Measurements from ENCODE around the gene ACTR8. TPM values are rescaled to one million over a fixed set of nuclear protein-coding genes. Genes with fewer than 3 reads are reported as not detected.

The ACTR8 gene
- total RNA-seq, 1 donor from 2014 or later = 40.1 TPM

DNA sequence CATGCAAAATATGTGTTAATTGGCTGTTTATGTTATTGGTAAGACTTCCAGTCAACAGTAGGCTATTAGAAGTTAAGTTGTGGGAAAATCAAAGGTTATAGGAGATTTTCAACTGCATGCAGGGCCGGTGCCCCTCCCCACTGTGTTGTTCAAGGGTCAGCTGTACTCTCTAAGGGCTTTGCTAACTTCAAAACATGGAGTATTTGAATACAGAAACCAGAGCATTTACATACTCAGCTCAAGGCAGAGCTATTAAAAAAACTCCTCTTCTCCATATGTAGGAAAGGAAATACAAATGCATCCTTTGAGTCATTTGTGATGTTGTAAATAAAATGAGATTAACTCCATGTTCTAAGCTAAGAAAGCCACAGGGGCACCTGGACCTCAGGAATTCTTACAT lies 18.8 kb downstream of the ACTR8 start:
- TF ChIP-seq, protein P1, sequence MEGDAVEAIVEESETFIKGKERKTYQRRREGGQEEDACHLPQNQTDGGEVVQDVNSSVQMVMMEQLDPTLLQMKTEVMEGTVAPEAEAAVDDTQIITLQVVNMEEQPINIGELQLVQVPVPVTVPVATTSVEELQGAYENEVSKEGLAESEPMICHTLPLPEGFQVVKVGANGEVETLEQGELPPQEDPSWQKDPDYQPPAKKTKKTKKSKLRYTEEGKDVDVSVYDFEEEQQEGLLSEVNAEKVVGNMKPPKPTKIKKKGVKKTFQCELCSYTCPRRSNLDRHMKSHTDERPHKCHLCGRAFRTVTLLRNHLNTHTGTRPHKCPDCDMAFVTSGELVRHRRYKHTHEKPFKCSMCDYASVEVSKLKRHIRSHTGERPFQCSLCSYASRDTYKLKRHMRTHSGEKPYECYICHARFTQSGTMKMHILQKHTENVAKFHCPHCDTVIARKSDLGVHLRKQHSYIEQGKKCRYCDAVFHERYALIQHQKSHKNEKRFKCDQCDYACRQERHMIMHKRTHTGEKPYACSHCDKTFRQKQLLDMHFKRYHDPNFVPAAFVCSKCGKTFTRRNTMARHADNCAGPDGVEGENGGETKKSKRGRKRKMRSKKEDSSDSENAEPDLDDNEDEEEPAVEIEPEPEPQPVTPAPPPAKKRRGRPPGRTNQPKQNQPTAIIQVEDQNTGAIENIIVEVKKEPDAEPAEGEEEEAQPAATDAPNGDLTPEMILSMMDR (IDR thresholded peaks at IDR 0.05; ENCODE audit: unreplicated experiment) = no peak
- peaks cover 18% of the 10 kb centered on the region for H3K36me3 Mint-ChIP-seq (ENCODE audit: low read depth, unreplicated experiment)
- no peak overlapping the region for H3K4me3 Mint-ChIP-seq (ENCODE audit: unreplicated experiment)
- no peaks in the 10 kb centered on the region for H3K9me3 Mint-ChIP-seq (ENCODE audit: unreplicated experiment)
- H3K27me3 Mint-ChIP-seq (ENCODE audit: unreplicated experiment) = peaks cover 3% of the 10 kb centered on the region
- no peak overlapping the region for H3K27ac Mint-ChIP-seq (ENCODE audit: unreplicated experiment)
- DNase-seq (ENCODE audit: low spot score) = no peak
- no peaks in the 10 kb centered on the region for H3K4me1 Mint-ChIP-seq (ENCODE audit: unreplicated experiment)

GRCh38 chr3:53862241-53862640 lies 19.7 kb downstream of the ACTR8 start:
- no peak overlapping the region for H3K27ac Mint-ChIP-seq (ENCODE audit: unreplicated experiment)
- peaks cover 2% of the 10 kb centered on the region for H3K4me1 Mint-ChIP-seq (ENCODE audit: unreplicated experiment)
- DNase-seq (ENCODE audit: low spot score) = no peak
- H3K36me3 Mint-ChIP-seq (ENCODE audit: low read depth, unreplicated experiment) = peaks cover 14% of the 10 kb centered on the region
- H3K4me3 Mint-ChIP-seq (ENCODE audit: unreplicated experiment) = no peak overlapping the region
- H3K27me3 Mint-ChIP-seq (ENCODE audit: unreplicated experiment) = peaks cover 3% of the 10 kb centered on the region
- TF ChIP-seq, protein P1 (IDR thresholded peaks at IDR 0.05; ENCODE audit: unreplicated experiment) = no peak
- H3K9me3 Mint-ChIP-seq (ENCODE audit: unreplicated experiment) = no peaks in the 10 kb centered on the region

DNA sequence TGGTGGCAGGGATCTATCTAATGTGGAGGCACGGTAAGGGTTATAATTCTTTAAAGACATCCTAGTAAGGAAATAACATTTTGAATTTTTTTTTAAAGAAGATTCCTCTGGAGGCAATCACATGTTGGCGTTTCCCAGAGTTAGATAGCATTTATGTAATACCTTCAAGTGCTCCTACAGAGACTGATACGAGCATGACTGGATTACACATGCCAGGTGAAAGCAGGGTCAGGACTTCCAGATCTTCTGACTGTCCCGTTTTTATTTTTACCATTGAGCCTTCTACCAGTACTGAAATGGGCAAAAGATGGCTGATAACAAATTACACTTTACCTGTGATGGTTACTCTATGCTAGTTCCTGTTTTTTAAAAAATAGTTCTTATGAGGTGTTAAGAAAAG lies 21.8 kb downstream of the ACTR8 start:
- peaks cover 9% of the 10 kb centered on the region for H3K36me3 Mint-ChIP-seq (ENCODE audit: low read depth, unreplicated experiment)
- TF ChIP-seq, protein P1 (IDR thresholded peaks at IDR 0.05; ENCODE audit: unreplicated experiment) = no peak
- H3K27me3 Mint-ChIP-seq (ENCODE audit: unreplicated experiment) = peaks cover 3% of the 10 kb centered on the region
- H3K4me3 Mint-ChIP-seq (ENCODE audit: unreplicated experiment) = no peak overlapping the region
- no peaks in the 10 kb centered on the region for H3K9me3 Mint-ChIP-seq (ENCODE audit: unreplicated experiment)
- no peak for DNase-seq (ENCODE audit: low spot score)
- H3K27ac Mint-ChIP-seq (ENCODE audit: unreplicated experiment) = no peak overlapping the region
- peaks cover 2% of the 10 kb centered on the region for H3K4me1 Mint-ChIP-seq (ENCODE audit: unreplicated experiment)

GRCh38 chr3:53859178-53859577 lies 22.8 kb downstream of the ACTR8 start:
- peaks cover 2% of the 10 kb centered on the region for H3K4me1 Mint-ChIP-seq (ENCODE audit: unreplicated experiment)
- H3K27ac Mint-ChIP-seq (ENCODE audit: unreplicated experiment) = peak overlapping the region; percentile 17
- H3K4me3 Mint-ChIP-seq (ENCODE audit: unreplicated experiment) = no peak overlapping the region
- DNase-seq (ENCODE audit: low spot score) = no peak
- peaks cover 5% of the 10 kb centered on the region for H3K27me3 Mint-ChIP-seq (ENCODE audit: unreplicated experiment)
- TF ChIP-seq, protein P1 (IDR thresholded peaks at IDR 0.05; ENCODE audit: unreplicated experiment) = no peak
- peaks cover 4% of the 10 kb centered on the region for H3K36me3 Mint-ChIP-seq (ENCODE audit: low read depth, unreplicated experiment)
- no peaks in the 10 kb centered on the region for H3K9me3 Mint-ChIP-seq (ENCODE audit: unreplicated experiment)

DNA sequence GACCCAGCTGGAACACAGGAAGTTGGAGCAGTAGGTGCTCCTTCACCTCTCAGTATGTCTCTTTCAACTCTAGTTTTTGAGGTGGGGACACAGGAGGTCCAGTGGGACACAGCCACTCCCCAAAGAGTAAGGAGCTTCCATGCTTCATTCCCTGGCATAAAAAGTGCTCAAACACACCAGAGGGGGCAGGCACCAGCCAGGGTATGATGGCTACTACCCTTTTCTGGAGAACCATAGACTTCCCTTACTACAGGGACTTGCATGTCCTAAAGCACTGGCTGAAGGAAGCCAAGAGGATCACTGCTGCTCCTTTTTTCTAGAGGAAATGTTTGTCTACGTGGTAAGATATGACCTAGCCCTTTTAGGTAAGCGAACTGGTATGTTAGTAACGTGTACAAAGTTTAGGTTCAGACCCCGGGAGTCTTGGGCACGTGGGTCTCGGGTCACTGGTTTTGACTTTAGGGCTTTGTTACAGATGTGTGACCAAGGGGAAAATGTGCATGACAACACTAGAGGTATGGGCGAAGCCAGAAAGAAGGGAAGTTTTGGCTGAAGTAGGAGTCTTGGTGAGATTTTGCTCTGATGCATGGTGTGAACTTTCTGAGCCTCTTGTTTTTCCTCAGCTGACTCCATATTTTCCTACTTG lies 23.7 kb downstream of the ACTR8 start:
- Mint-ChIP-seq H3K27ac (ENCODE audit: unreplicated experiment) (no peak overlapping the region), H3K36me3 (ENCODE audit: low read depth, unreplicated experiment) (peaks cover 4% of the 10 kb centered on the region), H3K4me3 (ENCODE audit: unreplicated experiment) (no peak overlapping the region), H3K4me1 (ENCODE audit: unreplicated experiment) (peaks cover 2% of the 10 kb centered on the region), H3K27me3 (ENCODE audit: unreplicated experiment) (peaks cover 5% of the 10 kb centered on the region), H3K9me3 (ENCODE audit: unreplicated experiment) (no peaks in the 10 kb centered on the region)
- no peak for DNase-seq (ENCODE audit: low spot score)
- TF ChIP-seq, protein P1 (IDR thresholded peaks at IDR 0.05; ENCODE audit: unreplicated experiment) = peak; percentile 13
